ENCODE measurements around the gene JDP2.

JDP2 gene

DNA sequence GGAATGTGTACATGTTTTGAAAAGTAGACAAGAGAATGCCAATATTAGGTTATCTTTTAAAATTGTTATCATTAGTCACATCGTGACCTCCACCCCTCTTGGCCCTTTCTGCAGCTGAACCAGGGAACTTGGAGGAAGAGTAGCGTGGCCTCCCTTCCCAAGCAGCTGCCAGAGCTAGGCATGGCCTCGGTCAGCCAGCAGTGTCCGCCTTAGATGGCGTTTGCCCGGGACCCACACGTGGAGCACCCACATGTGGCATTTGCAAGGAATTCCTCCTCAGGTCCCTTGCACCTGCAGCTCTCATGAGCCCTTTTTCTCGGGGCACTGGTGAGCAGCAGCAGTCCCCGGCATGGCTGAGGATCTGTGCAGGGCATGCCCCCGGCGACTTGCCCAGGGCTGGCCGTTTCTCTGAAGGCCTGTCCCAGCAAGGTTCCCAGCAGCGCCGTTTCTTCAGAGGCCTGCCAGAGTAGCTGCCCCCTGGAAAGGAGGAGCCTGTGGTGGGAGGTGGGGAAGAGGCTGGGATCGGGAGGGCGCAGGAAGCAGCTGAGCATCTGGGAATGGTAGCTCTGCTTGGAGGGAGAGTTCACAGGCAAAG, 10.8 kb downstream of the JDP2 start:
- DNase-seq = no peak

DNA sequence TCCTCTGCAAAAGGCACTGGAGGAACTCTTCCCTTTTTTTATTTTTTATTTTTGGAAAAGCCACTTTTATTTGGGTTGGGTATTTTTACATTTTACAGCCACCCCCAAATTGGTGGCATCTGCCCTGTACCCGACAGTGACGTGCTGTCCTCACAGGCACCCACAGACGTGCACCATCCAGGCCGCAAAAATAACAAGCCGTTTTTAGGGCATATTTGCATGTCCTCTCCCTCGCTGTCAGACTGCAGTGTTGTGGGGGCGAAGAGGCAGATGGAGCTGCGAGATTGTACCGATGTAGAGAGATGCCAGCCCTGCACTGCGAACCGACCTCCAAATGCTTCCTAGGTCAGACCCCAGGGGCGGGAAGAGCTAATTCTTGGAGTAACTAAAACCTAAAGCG, 12.2 kb downstream of the JDP2 start:
- no peak for DNase-seq

DNA sequence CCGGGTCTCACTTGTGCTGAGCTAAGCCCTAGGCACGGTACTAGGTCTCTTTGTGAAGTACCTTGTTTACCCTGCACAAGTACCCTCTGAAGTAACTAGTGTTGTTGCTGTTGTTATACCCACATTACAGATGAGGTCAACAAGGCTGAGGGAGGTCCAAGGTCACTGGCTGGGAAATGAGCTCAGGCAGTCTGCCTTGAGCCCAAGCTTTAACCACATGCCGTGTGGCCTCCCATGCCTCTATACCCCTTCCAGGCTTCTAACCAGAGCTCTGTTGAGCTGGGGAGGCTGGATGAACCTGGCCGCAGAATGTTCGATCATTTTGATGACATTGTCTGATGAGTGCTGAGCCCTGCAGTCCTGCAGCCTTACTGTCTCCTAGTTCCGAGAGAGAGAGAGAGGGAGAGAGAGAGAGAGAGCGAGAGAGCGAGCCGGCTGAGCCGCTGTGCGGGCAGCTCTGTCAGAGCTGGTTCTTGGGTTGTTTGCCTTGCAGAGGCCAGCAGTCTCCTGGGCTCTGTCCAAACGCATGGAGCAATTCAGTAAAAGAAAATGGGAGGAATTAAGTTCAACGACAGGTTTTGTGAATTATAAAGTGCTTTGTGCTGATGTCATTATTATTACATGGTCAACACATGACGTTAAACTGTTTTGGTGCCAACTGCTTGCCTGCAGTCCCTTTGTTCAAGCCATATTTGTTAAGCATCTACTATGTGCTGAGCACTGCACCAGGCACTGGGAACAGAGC, 13.1 kb downstream of the JDP2 start:
- no peak for DNase-seq

DNA sequence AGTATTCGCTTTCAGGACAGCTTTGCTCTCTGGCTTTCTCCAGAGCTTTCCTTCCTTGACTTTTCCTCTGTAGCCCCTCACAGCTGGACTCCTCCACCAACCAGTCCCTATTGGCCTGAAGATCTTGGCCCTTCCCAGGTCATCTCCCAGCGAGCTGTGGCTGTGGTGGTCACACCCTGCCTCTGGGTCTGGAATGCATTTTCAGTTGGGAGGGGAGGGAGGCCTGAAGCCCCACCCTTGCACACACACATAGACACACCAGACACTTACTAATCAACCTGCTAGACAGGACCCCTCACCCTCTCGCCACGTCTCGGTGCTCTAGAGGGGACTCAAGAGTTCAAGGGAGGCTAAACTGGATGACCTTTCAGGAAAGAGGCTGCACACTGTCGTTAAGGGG, 13.9 kb downstream of the JDP2 start:
- no peak for DNase-seq

GRCh38 chr14:75442166-75442565, 14.3 kb downstream of the JDP2 start:
- DNase-seq = no peak

DNA sequence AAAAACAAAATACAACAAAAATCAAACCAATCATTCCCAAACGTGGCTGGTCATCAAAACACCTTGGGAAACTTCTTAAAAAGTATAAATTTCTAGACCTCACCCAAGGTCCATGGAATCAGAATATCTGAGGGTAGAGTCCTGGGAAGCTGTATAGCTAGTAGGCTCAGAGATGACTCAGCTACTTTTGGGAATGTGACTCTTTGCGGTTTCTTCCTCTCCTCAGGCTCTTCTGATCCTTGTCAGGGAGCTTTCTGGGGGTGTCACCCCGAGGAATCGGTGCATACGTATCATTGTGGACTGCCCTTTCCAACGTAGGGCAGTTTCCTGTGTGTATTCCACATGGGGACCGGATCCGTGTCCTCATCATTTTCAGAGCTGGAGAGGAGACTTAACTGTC, 14.8 kb downstream of the JDP2 start:
- DNase-seq = no peak

GRCh38 chr14:75443203-75443969, 15.6 kb downstream of the JDP2 start:
- DNase-seq = no peak

DNA sequence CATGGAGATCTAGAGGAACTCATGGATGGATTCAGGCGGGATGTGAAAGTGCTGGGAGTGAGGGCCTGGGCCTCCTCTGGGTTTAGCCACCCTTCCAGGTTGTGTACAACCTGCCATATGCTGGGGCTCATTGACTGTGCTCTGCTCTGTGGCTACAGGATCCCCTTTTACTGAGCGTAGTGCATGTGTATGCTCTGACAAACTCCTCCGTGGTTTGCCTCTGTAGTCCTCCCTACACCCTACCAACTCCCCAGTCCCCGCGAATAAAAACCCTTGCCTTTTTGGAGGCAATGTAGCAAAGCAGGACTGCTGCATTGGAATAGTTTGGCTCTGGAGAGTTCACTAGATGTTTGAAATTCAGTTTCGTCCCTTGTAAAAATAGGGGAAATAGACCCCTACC, 17.4 kb downstream of the JDP2 start:
- no peak for DNase-seq

- no peak for DNase-seq
Observed at GRCh38 chr14:75445963-75446362, 18.1 kb downstream of the JDP2 start.

- no peak for DNase-seq
Observed at GRCh38 chr14:75446447-75446846, 18.6 kb downstream of the JDP2 start.

- no peak for DNase-seq
Observed at GRCh38 chr14:75448209-75448608, 20.4 kb downstream of the JDP2 start.

GRCh38 chr14:75449036-75449435, 21.2 kb downstream of the JDP2 start:
- DNase-seq = no peak

- no peak for DNase-seq
Observed at GRCh38 chr14:75449696-75450095, 21.9 kb downstream of the JDP2 start.

DNA sequence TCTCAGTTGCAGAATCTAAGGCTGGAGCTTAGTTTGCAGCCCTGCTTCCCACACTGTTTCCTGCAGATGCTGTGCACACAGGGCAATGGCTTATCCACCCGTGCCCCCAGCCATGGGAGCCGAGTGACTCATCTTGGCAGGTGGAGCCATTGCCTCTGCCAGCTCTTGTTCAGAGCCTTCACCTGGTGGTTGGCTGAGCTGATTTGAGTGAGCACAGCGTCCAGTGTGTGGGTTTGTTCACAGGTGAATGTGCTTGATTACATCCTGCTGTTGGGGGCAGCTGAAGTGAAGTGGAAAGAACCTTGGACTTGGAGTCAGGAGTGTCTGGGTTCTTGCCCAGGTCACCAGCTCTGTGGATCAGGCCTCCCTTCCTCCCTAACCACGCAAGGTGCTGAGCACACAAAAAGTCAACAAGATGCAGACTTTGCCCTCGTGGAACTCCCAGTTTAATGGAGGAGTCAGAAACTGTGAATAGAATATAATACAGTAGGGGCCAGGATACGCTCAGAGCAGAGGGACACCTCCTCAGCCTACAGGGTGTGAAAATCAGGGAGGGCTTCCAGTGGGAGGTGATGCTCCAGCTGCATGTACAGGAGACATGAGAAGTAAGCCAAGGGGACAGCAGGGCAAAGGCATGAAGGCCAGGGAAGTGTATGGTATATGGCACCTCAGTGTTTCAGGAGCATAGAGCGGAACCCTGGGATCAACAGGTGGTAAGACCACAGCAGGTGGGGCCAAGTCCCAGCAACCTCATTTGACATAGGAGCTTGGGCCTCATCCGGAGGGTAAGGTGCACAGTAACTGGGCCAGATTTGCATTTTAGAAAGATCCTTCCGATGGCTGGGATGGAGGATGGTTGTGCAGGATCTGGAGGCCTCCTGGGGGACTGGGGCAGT, 22.8 kb downstream of the JDP2 start:
- peak; percentile 36 for DNase-seq

- no peak for DNase-seq
Observed at GRCh38 chr14:75452324-75452723, 24.5 kb downstream of the JDP2 start.

DNA sequence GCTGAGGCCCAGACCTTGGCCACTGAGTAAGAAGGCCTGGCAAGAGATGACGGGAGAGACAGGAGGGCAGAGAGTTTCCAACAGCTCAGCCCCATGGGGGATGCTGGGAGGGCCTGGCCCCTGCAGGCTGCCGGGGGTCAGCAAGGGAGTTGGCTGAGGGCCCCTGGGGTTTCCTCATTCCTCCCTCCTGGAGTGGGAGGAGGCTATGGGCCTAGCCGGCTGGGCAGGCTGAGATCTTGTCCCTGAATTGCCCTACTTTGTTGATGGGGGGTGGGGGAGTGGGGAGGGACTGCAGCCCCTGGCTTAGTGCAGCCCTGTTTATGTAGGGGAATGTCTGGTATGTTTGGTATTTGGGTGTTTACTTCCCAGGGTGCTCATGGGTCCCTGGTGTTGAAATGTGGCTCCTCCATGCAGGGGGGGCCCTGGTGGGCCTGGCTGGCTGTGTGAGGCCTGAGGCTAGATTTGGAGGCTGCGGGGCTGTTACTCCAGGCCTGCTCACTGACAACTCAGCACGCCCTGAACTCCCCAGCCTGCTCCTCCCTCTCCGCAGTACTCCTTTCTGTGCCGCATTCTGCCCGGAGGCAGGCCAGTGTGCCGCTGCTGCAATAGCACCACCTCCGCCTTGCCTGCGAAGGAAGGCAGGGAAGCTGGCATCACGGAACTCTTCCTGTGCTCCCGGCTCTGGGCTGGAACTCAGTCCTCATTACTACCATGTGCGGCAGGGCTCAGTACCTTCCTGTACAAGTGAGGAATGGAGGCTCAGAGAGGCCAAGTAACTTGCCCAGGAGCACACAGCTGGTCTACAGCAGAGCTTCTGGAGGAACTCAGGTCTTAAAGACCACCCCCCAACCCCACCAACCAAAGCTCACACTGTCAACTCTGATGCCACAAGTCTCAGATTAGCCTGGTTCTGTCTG, 25.3 kb downstream of the JDP2 start:
- peak; percentile 68 for DNase-seq

GRCh38 chr14:75453817-75454434, 26.1 kb downstream of the JDP2 start:
- no peak for DNase-seq

- DNase-seq = peak; percentile 36
Observed at GRCh38 chr14:75454963-75455546, 27.2 kb downstream of the JDP2 start.

- no peak for DNase-seq
Observed at GRCh38 chr14:75456069-75456996, 28.5 kb downstream of the JDP2 start.

GRCh38 chr14:75456997-75457335, 29.1 kb downstream of the JDP2 start:
- no peak for DNase-seq
